GM12878 (cell line): ENCODE data around the gene EVX2. TPM values are rescaled to one million over a fixed set of nuclear protein-coding genes. Genes with fewer than 3 reads are reported as not detected.

Experiments
- ATAC-seq: fragments of 200-7000 bp; cut with Tn5 transposase; 3 replicates; pipeline ENCODE4 v1.9.1; 2020; ENCODE audit warnings: mild to moderate bottlenecking, moderate library complexity
- BruUV-seq: library from RNA; stranded (reverse); fragments of 400-500 nt; replicated peaks from 2 replicates; lab custom pipeline; 2021; lab: Mats Ljungman, UMichigan
- CTCF ChIA-PET: fragments of 300-600 bp; sonication (Branson Sonifier 250); formaldehyde crosslinking; extraction: SDS; loops from one replicate; lab custom pipeline; 2021; ENCODE audit warnings: inconsistent platforms; lab: Yijun Ruan, JAX
- POLR2A ChIA-PET: fragments of 350-600 bp; formaldehyde crosslinking; extraction: SDS; loops from one replicate; lab custom pipeline; 2021; ENCODE audit warnings: inconsistent platforms; lab: Charles Lee
- RAD21 ChIA-PET: fragments of 300-600 bp; sonication (Branson Sonifier 250); formaldehyde crosslinking; loops from one replicate; lab custom pipeline; 2023; ENCODE audit warnings: antibody characterized with exemption; ENCODE audit not compliant: unreplicated experiment; lab: Charles Lee
- SMC1A ChIA-PET: fragments of 300-600 bp; sonication (Branson Sonifier 250); formaldehyde crosslinking; loops from one replicate; lab custom pipeline; 2023; ENCODE audit not compliant: unreplicated experiment, uncharacterized antibody; lab: Charles Lee
- DNase-seq: peaks from one replicate; pipeline ENCODE4 v3.0.0-alpha.2; 2011; ENCODE audit warnings: low read depth, low spot score
- FAIRE-seq: peaks from 3 replicates; lab custom pipeline; 2011; peaks lifted over from hg19 to GRCh38; lab: Jason Lieb, UNC
- H2AFZ ChIP-seq: 2 replicates; pipeline ENCODE4 v1.6.0; 2011; ENCODE audit warnings: low read depth, low read length, control low read depth; ENCODE audit not compliant: control insufficient read depth
- H3K27ac ChIP-seq: 2 replicates; pipeline ENCODE4 v1.5.1; 2011; ENCODE audit warnings: control low read depth; ENCODE audit not compliant: control insufficient read depth, insufficient read depth
- H3K27me3 ChIP-seq, 2 experiments: replicated peaks in 1 of 2; 2 replicates each; pipeline versions ENCODE4 v1.6.0 to v1.6.1; 2011; ENCODE audit warnings: low read length in 1 of 2; ENCODE audit not compliant: control insufficient read depth in 2 of 2, insufficient read depth in 2 of 2
- H3K36me3 ChIP-seq, 2 experiments: 2 replicates each; pipeline ENCODE4 v1.5.1; 2011; ENCODE audit warnings: low read length in 1 of 2; ENCODE audit not compliant: control insufficient read depth in 2 of 2, insufficient read depth in 2 of 2
- H3K4me1 ChIP-seq: 2 replicates; pipeline ENCODE4 v1.6.1; 2011; ENCODE audit warnings: mild to moderate bottlenecking, low read length, moderate library complexity, mixed read lengths; ENCODE audit not compliant: control insufficient read depth, insufficient read depth
- H3K4me2 ChIP-seq: 2 replicates; pipeline ENCODE4 v1.6.0; 2011; ENCODE audit warnings: control low read depth; ENCODE audit not compliant: control insufficient read depth, insufficient read depth
- H3K4me3 ChIP-seq: fragments of 200-600 bp; sonication (generic); 2 replicates; pipeline ENCODE4 v1.5.1; 2016
- H3K79me2 ChIP-seq: 2 replicates; pipeline ENCODE4 v1.6.0; 2011; ENCODE audit warnings: low read length; ENCODE audit not compliant: control insufficient read depth, insufficient read depth
- H3K9ac ChIP-seq: 2 replicates; pipeline ENCODE4 v1.8.0; 2011; ENCODE audit warnings: low read length, control low read depth, mixed read lengths; ENCODE audit not compliant: control insufficient read depth, insufficient read depth
- H3K9me3 ChIP-seq: replicated peaks from 3 replicates; pipeline ENCODE4 v1.5.1; 2011; ENCODE audit warnings: mild to moderate bottlenecking, low read length; ENCODE audit not compliant: control insufficient read depth, insufficient read depth
- H4K20me1 ChIP-seq: 2 replicates; pipeline ENCODE4 v1.6.0; 2011; ENCODE audit not compliant: control insufficient read depth, insufficient read depth
- JUND ChIP-seq: IDR thresholded peaks from 2 replicates; pipeline ENCODE4 v1.6.1; 2012; ENCODE audit warnings: low read depth, mild to moderate bottlenecking, low read length, improper control_type of control experiment, moderate library complexity
- LARP7 ChIP-seq: fragments of 450-650 bp; IDR thresholded peaks from 2 replicates; pipeline ENCODE4 v1.6.1; 2017; ENCODE audit warnings: mild to moderate bottlenecking
- MEF2B ChIP-seq: fragments of 450-650 bp; IDR thresholded peaks from 2 replicates; pipeline ENCODE4 v1.6.1; 2018; ENCODE audit warnings: mild to moderate bottlenecking, moderate library complexity; ENCODE audit not compliant: partially characterized antibody, poor library complexity, severe bottlenecking
- PML ChIP-seq: IDR thresholded peaks from 2 replicates; pipeline ENCODE4 v1.6.1; 2012; ENCODE audit warnings: low read length, inconsistent platforms
- SIN3A ChIP-seq: IDR thresholded peaks from 2 replicates; pipeline ENCODE4 v1.6.1; 2012; ENCODE audit warnings: low read depth, low read length, improper control_type of control experiment
- WRNIP1 ChIP-seq: IDR thresholded peaks from 2 replicates; pipeline ENCODE4 v1.6.1; 2011; ENCODE audit warnings: low read depth, low read length, improper control_type of control experiment, borderline replicate concordance
- WGBS: methylation state at CpG from one replicate; pipeline ENCODE4 v1.1.6; 2016; ENCODE audit warnings: low lambda C conversion rate; ENCODE audit not compliant: insufficient replicate concordance, insufficient coverage; ENCODE audit errors: missing lambda C conversion rate; 5-methylcytosine and 5-hydroxymethylcytosine counted together
- in situ Hi-C: fragments of 300-500 bp; cut with MboI; formaldehyde crosslinking; loops from 9 replicates; pipeline ENCODE4 v1.14.3; 2018; ENCODE audit warnings: mixed read lengths
- intact Hi-C: fragments of 100-400 bp; cut with micrococcal nuclease; formaldehyde crosslinking; loops from one replicate; pipeline ENCODE4 v1.14.2; 2022; ENCODE audit not compliant: unreplicated experiment
- polyA plus RNA-seq, 11 experiments: library from polyadenylated mRNA; depleted of rRNA in 4 of 11; unstranded in 6 of 11; stranded (reverse) in 5 of 11; fragments of >200 nt; fragmentation: Nextera tagmentation in 4 of 11; fragmentation: Illumina TruSeq in 1 of 11; extraction: Ambion mirVana in 4 of 11; extraction: Trizol in 1 of 11; gene quantifications; 1 replicate in 1 of 11; 2 replicates in 10 of 11; pipeline versions ENCODE4 v1.2.1 to v1.2.3, GENCODE V29; 2011 to 2016; ENCODE audit warnings: inconsistent platforms in 2 of 11, missing spikeins in 2 of 11, low read depth in 1 of 11
- total RNA-seq, 4 experiments: library from RNA; depleted of rRNA in 3 of 4; stranded (reverse); fragments of >200 nt in 3 of 4; fragmentation: Illumina TruSeq in 1 of 4; extraction: Trizol in 1 of 4; gene quantifications; 2 replicates each; pipeline versions ENCODE4 v1.2.1 to v1.2.3, GENCODE V29; 2013 to 2021
- TF ChIP-seq, protein P1 (sequence below): IDR thresholded peaks from 2 replicates; pipeline ENCODE4 v1.6.1; 2012; ENCODE audit warnings: low read depth, low read length, improper control_type of control experiment

EVX2 gene
- total and polyA plus RNA-seq, 10 of the 15 experiments (the other 5 are each of a cell fraction or from before 2014, with no cell fraction given) = not detected

DNA sequence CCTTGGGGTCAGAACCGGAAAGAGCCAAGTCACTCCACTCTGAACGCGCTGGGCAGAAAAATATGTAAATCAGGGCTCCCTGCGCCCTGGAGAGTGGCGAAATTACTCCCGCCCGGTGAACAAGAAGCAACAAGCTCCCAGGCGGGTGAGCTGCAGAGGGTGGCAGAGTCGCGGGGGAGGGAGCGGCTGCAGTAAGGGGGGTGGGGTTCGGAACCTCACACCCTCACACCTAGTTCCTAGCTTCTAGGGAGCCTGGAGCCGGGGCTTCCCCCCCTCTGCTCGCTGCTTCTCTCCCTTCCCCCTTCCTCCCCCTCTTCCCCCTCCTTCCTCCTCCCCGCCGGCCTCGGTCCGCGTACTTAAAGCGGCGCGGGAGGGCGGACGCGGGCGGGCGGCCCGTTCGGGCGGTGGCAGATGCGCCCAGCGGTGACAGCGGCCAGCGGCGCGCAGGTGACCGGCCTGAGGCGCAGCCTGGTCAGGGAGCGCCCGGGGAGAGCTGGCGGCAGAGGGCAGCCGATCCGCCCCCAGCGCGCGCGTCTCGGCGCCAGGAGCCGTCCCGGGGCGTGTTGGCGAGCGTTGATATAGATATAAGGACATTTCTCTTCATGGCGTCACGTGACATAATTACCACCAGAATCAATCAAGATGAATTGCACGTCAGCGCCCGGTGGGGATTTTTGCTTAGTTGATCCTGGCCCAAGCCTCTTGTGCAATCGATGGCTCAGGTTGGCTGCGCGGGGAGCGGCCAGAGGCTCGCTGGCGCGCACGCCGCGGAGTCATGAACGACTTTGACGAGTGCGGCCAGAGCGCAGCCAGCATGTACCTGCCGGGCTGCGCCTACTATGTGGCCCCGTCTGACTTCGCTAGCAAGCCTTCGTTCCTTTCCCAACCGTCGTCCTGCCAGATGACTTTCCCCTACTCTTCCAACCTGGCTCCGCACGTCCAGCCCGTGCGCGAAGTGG is 23.1 kb upstream of the EVX2 start, which contains the start of gene HOXD11:
TSS of gene HOXD11 (plus strand) at position 700 of the 959 bp plus-strand sequence. CDS start at position 776, 76 bp downstream.
- Histone ChIP-seq H2AFZ (no peak within 1 kb of the TSS), H3K27ac (no peak within 1 kb of the TSS), H3K4me2 (peak within 1 kb of the TSS; percentile 17; the same call in 1 of the 2 replicates), H3K9me3 (peaks cover 3% of the 10 kb centered on the region; the same call in 1 of the 3 replicates), H3K9ac (no peak within 1 kb of the TSS), H3K27me3 (peaks cover 13 to 40% of the 10 kb centered on the region in 2 experiments), H3K36me3 (no peaks in the 10 kb centered on the region), H3K4me3 (no peak within 1 kb of the TSS), H3K4me1 (no peaks in the 10 kb centered on the region)
- RAD21 ChIA-PET = no interaction called here
- no peak for DNase-seq
- CTCF ChIA-PET = no interaction called here
- in situ Hi-C loops (no loop called here), intact Hi-C loops (no loop called here)
- no peak for ATAC-seq
- no TSS peak for BruUV-seq
- no peak for FAIRE-seq
- WGBS = 61% methylated on average over 43 of the region's 85 CpGs
- POLR2A ChIA-PET = no interaction called here
- SMC1A ChIA-PET = no interaction called here
- TF ChIP-seq, protein P1, sequence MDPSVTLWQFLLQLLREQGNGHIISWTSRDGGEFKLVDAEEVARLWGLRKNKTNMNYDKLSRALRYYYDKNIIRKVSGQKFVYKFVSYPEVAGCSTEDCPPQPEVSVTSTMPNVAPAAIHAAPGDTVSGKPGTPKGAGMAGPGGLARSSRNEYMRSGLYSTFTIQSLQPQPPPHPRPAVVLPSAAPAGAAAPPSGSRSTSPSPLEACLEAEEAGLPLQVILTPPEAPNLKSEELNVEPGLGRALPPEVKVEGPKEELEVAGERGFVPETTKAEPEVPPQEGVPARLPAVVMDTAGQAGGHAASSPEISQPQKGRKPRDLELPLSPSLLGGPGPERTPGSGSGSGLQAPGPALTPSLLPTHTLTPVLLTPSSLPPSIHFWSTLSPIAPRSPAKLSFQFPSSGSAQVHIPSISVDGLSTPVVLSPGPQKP = no peak
- no peak for TF ChIP-seq MEF2B
- no peak for TF ChIP-seq SIN3A
- no peak for TF ChIP-seq LARP7
- TF ChIP-seq JUND = no peak
- TF ChIP-seq PML = no peak
- TF ChIP-seq WRNIP1 = no peak
- TF ChIP-seq, all 136 proteins: peak for 0
- Histone ChIP-seq H4K20me1 (no peaks in the 10 kb centered on the region), H3K79me2 (no peaks in the 10 kb centered on the region)
